Large intestine (tissue), 3 donors: ENCODE results near the gene CFAP300. TPM values are rescaled to one million over a fixed set of nuclear protein-coding genes. Genes with fewer than 3 reads are reported as not detected.

Experiments
- DNase-seq, 2 donors: peaks; one replicate each; pipeline versions ENCODE4 v3.0.0 to v3.0.0-alpha.2; 2013
- H3K27ac ChIP-seq: one replicate; pipeline ENCODE4 v1.5.1; 2013; ENCODE audit warnings: low read length
- H3K27me3 ChIP-seq: 2 replicates; pipeline ENCODE4 v1.6.1; 2013; ENCODE audit warnings: low read length; ENCODE audit not compliant: control insufficient read depth, insufficient read depth
- H3K36me3 ChIP-seq: 2 replicates; pipeline ENCODE4 v1.6.1; 2013; ENCODE audit warnings: low read length; ENCODE audit not compliant: control insufficient read depth, insufficient read depth
- H3K4me1 ChIP-seq: one replicate; pipeline ENCODE4 v1.6.1; 2013; ENCODE audit warnings: low read length; ENCODE audit not compliant: control insufficient read depth, insufficient read depth
- H3K4me3 ChIP-seq: one replicate; pipeline ENCODE4 v1.5.1; 2013; ENCODE audit warnings: low read length
- H3K9me3 ChIP-seq: one replicate; pipeline ENCODE4 v1.6.1; 2013; ENCODE audit warnings: mild to moderate bottlenecking, low read depth, low read length, moderate library complexity; ENCODE audit not compliant: control insufficient read depth
- WGBS: methylation state at CpG from one replicate; pipeline ENCODE4 v1.1.5; 2013; ENCODE audit warnings: low lambda C conversion rate; ENCODE audit not compliant: insufficient coverage; 5-methylcytosine and 5-hydroxymethylcytosine counted together
- polyA plus RNA-seq: library from polyadenylated mRNA; unstranded; fragments of 120-200 nt; gene quantifications from one replicate; pipeline ENCODE4 v1.2.1, GENCODE V29; 2013

CFAP300 gene
- polyA plus RNA-seq, 1 donor: 1.9 TPM

- peak; percentile 83 to 91 for DNase-seq
- peaks cover 17% of the 10 kb centered on the region for H3K4me1 ChIP-seq
- no peaks in the 10 kb centered on the region for H3K27me3 ChIP-seq
- no peaks in the 10 kb centered on the region for H3K9me3 ChIP-seq
- 0% methylated on average over 1 of the region's 61 CpGs for WGBS
- peaks cover 3% of the 10 kb centered on the region for H3K36me3 ChIP-seq
- peak overlapping the region; percentile 78 for H3K27ac ChIP-seq
- peak overlapping the region; percentile 93 for H3K4me3 ChIP-seq
Observed at GRCh38 chr11:102111011-102111786, 64.0 kb downstream of the CFAP300 start.

GRCh38 chr11:102111787-102112508, 64.7 kb downstream of the CFAP300 start:
- H3K4me1 ChIP-seq: peaks cover 25% of the 10 kb centered on the region
- WGBS: 0% methylated on average over 6 of the region's 20 CpGs
- peak overlapping the region; percentile 78 for H3K27ac ChIP-seq
- peak; percentile 78 to 94 for DNase-seq
- H3K27me3 ChIP-seq: no peaks in the 10 kb centered on the region
- H3K36me3 ChIP-seq: peaks cover 3% of the 10 kb centered on the region
- peak overlapping the region; percentile 93 for H3K4me3 ChIP-seq
- H3K9me3 ChIP-seq: no peaks in the 10 kb centered on the region

- DNase-seq: peak in 1 of 2 donors; percentile 47
- H3K9me3 ChIP-seq: no peaks in the 10 kb centered on the region
- WGBS: no CpG with 5 or more reads among the region's 5 CpGs
- H3K4me1 ChIP-seq: peaks cover 28% of the 10 kb centered on the region
- peak overlapping the region; percentile 78 for H3K27ac ChIP-seq
- no peaks in the 10 kb centered on the region for H3K27me3 ChIP-seq
- peak overlapping the region; percentile 93 for H3K4me3 ChIP-seq
- H3K36me3 ChIP-seq: peaks cover 3% of the 10 kb centered on the region
Observed at GRCh38 chr11:102112509-102112821, 65.2 kb downstream of the CFAP300 start.

GRCh38 chr11:102114032-102114431, 66.8 kb downstream of the CFAP300 start:
- peak overlapping the region; percentile 79 for H3K27ac ChIP-seq
- DNase-seq: no peak
- no peaks in the 10 kb centered on the region for H3K9me3 ChIP-seq
- no peaks in the 10 kb centered on the region for H3K27me3 ChIP-seq
- WGBS: 92% methylated on average over 2 of the region's 4 CpGs
- H3K36me3 ChIP-seq: peaks cover 6% of the 10 kb centered on the region
- H3K4me1 ChIP-seq: peaks cover 35% of the 10 kb centered on the region
- no peak overlapping the region for H3K4me3 ChIP-seq

GRCh38 chr11:102115557-102115956, 68.3 kb downstream of the CFAP300 start:
- no peak overlapping the region for H3K4me3 ChIP-seq
- no peaks in the 10 kb centered on the region for H3K9me3 ChIP-seq
- DNase-seq: peak; percentile 86 to 94
- peaks cover 9% of the 10 kb centered on the region for H3K36me3 ChIP-seq
- peaks cover 36% of the 10 kb centered on the region for H3K4me1 ChIP-seq
- H3K27me3 ChIP-seq: no peaks in the 10 kb centered on the region
- peak overlapping the region; percentile 79 for H3K27ac ChIP-seq

- Histone ChIP-seq H3K9me3 (no peaks in the 10 kb centered on the region), H3K4me3 (no peak overlapping the region), H3K4me1 (peaks cover 36% of the 10 kb centered on the region)
Observed at GRCh38 chr11:102116453-102117205, 69.4 kb downstream of the CFAP300 start.

GRCh38 chr11:102117472-102118113, 70.4 kb downstream of the CFAP300 start:
- Histone ChIP-seq H3K4me1 (peaks cover 36% of the 10 kb centered on the region), H3K36me3 (peaks cover 16% of the 10 kb centered on the region), H3K4me3 (no peak overlapping the region), H3K9me3 (no peaks in the 10 kb centered on the region), H3K27ac (peak overlapping the region; percentile 79), H3K27me3 (no peaks in the 10 kb centered on the region)
- peak in 1 of 2 donors; percentile 23 for DNase-seq
- 15% methylated on average over 2 of the region's 4 CpGs for WGBS

More at GRCh38 chr11:102116453-102117205, 69.4 kb downstream of the CFAP300 start:
- DNase-seq: peak; percentile 5 to 52
- 52% methylated on average over 2 of the region's 2 CpGs for WGBS
- H3K27ac ChIP-seq: peak overlapping the region; percentile 79
- H3K36me3 ChIP-seq: peaks cover 13% of the 10 kb centered on the region
- no peaks in the 10 kb centered on the region for H3K27me3 ChIP-seq

- Histone ChIP-seq H3K27me3 (no peaks in the 10 kb centered on the region), H3K4me1 (peaks cover 35% of the 10 kb centered on the region), H3K36me3 (peaks cover 18% of the 10 kb centered on the region), H3K4me3 (no peak overlapping the region), H3K27ac (no peak overlapping the region), H3K9me3 (no peaks in the 10 kb centered on the region)
- DNase-seq: no peak
- WGBS: no CpG with 5 or more reads among the region's 3 CpGs
Observed at GRCh38 chr11:102118937-102119336, 71.7 kb downstream of the CFAP300 start.

- Histone ChIP-seq H3K4me3 (no peak overlapping the region), H3K27ac (no peak overlapping the region), H3K27me3 (no peaks in the 10 kb centered on the region), H3K4me1 (peaks cover 28% of the 10 kb centered on the region), H3K9me3 (no peaks in the 10 kb centered on the region), H3K36me3 (peaks cover 20% of the 10 kb centered on the region)
- 25% methylated on average over 2 of the region's 4 CpGs for WGBS
- DNase-seq: no peak
Observed at GRCh38 chr11:102119997-102120396, 72.8 kb downstream of the CFAP300 start.

- peaks cover 25% of the 10 kb centered on the region for H3K4me1 ChIP-seq
- H3K27ac ChIP-seq: no peak overlapping the region
- no CpG with 5 or more reads among the region's 3 CpGs for WGBS
- peaks cover 21% of the 10 kb centered on the region for H3K36me3 ChIP-seq
- DNase-seq: no peak
- no peak overlapping the region for H3K4me3 ChIP-seq
- no peaks in the 10 kb centered on the region for H3K27me3 ChIP-seq
- no peaks in the 10 kb centered on the region for H3K9me3 ChIP-seq
Observed at GRCh38 chr11:102120437-102120973, 73.3 kb downstream of the CFAP300 start.
